Measurements from ENCODE around the gene NTM. TPM values are rescaled to one million over a fixed set of nuclear protein-coding genes. Genes with fewer than 3 reads are reported as not detected.
A peak's percentile ranks its signal among the peaks of the same experiment; 100 is the strongest.

NTM gene
- total and polyA plus RNA-seq, 2 donors from 2014 or later, result 0.92 to 10.3 TPM

DNA sequence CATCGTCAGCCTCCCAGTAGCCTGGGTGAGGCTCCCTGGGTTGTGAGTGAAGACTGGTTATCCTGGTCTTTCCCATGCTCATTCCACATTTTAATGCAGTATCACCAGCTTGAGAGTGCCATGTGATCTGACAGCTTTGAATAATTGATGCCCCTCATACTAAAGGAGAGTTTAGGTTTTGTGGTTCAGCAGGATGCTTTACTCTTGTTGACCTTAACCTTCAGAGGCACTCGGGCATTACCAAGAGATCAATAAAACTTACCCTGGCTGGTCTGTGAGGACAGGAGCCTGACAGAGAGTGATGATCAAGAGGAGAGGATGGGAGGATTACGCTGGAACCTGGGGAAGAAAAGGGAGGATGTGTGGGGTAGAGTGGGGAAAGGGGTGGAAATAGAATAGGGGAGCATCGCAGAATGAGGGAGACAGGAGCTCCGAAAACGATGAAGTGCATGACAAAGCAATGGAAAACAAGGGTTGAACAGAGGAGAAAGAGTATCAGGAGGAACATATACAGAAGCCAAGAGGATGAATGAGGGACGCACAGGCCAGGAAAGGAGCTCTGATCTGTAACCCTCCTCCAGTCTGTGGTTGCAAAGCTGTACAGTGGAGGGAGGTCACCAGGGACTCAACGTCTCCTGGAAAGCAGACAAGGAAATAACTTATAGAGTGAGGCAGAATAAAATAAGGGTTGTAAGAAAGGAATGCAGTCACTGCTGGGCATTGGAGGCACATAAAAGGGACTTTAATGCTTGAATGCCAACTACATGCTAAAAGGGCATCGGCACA, 594.5 kb downstream of the NTM start:
- TF ChIP-seq, protein P1, sequence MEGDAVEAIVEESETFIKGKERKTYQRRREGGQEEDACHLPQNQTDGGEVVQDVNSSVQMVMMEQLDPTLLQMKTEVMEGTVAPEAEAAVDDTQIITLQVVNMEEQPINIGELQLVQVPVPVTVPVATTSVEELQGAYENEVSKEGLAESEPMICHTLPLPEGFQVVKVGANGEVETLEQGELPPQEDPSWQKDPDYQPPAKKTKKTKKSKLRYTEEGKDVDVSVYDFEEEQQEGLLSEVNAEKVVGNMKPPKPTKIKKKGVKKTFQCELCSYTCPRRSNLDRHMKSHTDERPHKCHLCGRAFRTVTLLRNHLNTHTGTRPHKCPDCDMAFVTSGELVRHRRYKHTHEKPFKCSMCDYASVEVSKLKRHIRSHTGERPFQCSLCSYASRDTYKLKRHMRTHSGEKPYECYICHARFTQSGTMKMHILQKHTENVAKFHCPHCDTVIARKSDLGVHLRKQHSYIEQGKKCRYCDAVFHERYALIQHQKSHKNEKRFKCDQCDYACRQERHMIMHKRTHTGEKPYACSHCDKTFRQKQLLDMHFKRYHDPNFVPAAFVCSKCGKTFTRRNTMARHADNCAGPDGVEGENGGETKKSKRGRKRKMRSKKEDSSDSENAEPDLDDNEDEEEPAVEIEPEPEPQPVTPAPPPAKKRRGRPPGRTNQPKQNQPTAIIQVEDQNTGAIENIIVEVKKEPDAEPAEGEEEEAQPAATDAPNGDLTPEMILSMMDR (IDR thresholded peaks at IDR 0.05; ENCODE audit: borderline replicate concordance, extremely low read depth, insufficient read depth), result no peak
- intact Hi-C loops (cut with DNase I), result no loop called here

DNA sequence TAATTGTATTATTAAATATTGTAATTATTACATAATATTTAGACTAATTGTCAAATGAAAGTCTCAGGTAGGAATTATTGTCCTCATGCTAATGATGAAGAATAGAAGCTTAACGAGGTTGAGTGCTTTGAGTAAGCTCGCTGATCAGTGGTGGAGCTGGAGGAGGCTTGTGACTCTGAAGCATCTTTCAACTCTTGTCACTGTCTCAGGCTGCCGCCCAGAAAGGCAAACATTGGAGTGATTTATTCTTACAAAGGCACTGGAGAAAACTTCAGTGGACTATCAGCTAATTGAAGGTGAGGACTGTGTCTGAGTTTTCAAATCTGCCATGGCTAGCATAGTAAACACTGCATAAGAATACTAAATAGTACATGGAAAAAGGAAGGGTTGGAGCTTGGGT, 595.1 kb downstream of the NTM start:
- intact Hi-C loops (cut with DNase I), result no loop called here
- Histone ChIP-seq H3K4me1 (ENCODE audit: control insufficient read depth in 2 of 3, insufficient read depth in 2 of 3, low read depth in 1 of 3, low read length in 3 of 3) (no peaks in the 10 kb centered on the region), H3K9ac (ENCODE audit: low read length in 3 of 3) (no peak overlapping the region), H3K9me3 (ENCODE audit: control insufficient read depth in 2 of 3, insufficient read depth in 1 of 3, low read length in 3 of 3) (no peaks in the 10 kb centered on the region), H3K4me3 (ENCODE audit: low read length in 3 of 3) (no peak overlapping the region), H3K27ac (ENCODE audit: low read depth in 2 of 2, low read length in 2 of 2) (no peak overlapping the region), H3K36me3 (ENCODE audit: control insufficient read depth in 2 of 3, insufficient read depth in 3 of 3, low read length in 3 of 3) (no peaks in the 10 kb centered on the region), H3K27me3 (ENCODE audit: control insufficient read depth, insufficient read depth, low read length) (no peaks in the 10 kb centered on the region)
- peak in 3 of 5 donors; percentile 26 to 42 (median 41) for DNase-seq
- no peak for FAIRE-seq
- TF ChIP-seq, protein P1 (IDR thresholded peaks at IDR 0.05; ENCODE audit: borderline replicate concordance, extremely low read depth, insufficient read depth), result no peak

More for the DNA sequence above, 594.5 kb downstream of the NTM start:
- H3K27me3 ChIP-seq (ENCODE audit: control insufficient read depth, insufficient read depth, low read length), result no peaks in the 10 kb centered on the region
- no peaks in the 10 kb centered on the region for H3K9me3 ChIP-seq (ENCODE audit: control insufficient read depth in 2 of 3, insufficient read depth in 1 of 3, low read length in 3 of 3)
- no peak overlapping the region for H3K9ac ChIP-seq (ENCODE audit: low read length in 3 of 3)
- no peak for FAIRE-seq
- no peaks in the 10 kb centered on the region for H3K4me1 ChIP-seq (ENCODE audit: control insufficient read depth in 2 of 3, insufficient read depth in 2 of 3, low read depth in 1 of 3, low read length in 3 of 3)
- no peaks in the 10 kb centered on the region for H3K36me3 ChIP-seq (ENCODE audit: control insufficient read depth in 2 of 3, insufficient read depth in 3 of 3, low read length in 3 of 3)
- no peak overlapping the region for H3K4me3 ChIP-seq (ENCODE audit: low read length in 3 of 3)
- DNase-seq, result peak in 2 of 5 donors; percentile 23 to 33
- H3K27ac ChIP-seq (ENCODE audit: low read depth in 2 of 2, low read length in 2 of 2), result no peak overlapping the region

DNA sequence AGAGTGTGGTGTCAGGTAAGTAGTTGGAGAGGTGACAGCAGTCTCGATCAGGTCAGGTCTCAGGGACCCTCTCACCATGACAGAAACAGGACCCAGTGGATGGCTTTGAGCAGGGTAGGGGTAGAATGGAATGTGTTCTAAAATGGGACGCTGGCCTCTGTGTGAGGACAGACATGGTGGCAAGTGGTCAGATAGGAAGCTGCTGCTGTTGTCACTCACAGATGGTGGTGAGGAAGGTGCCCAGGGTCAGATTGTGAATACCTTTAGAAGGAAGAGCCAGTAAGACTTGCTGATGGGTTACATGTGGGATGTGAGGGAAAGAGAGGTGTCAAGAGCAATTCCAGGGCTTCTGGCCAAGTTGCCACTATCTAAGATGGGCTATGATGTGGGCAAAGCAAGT, 596.3 kb downstream of the NTM start:
- Histone ChIP-seq H3K27ac (ENCODE audit: low read depth in 2 of 2, low read length in 2 of 2) (no peak overlapping the region), H3K36me3 (ENCODE audit: control insufficient read depth in 2 of 3, insufficient read depth in 3 of 3, low read length in 3 of 3) (no peaks in the 10 kb centered on the region), H3K9me3 (ENCODE audit: control insufficient read depth in 2 of 3, insufficient read depth in 1 of 3, low read length in 3 of 3) (no peaks in the 10 kb centered on the region), H3K4me1 (ENCODE audit: control insufficient read depth in 2 of 3, insufficient read depth in 2 of 3, low read depth in 1 of 3, low read length in 3 of 3) (no peaks in the 10 kb centered on the region), H3K4me3 (ENCODE audit: low read length in 3 of 3) (no peak overlapping the region), H3K9ac (ENCODE audit: low read length in 3 of 3) (no peak overlapping the region), H3K27me3 (ENCODE audit: control insufficient read depth, insufficient read depth, low read length) (no peaks in the 10 kb centered on the region)
- FAIRE-seq, result no peak
- TF ChIP-seq, protein P1 (IDR thresholded peaks at IDR 0.05; ENCODE audit: borderline replicate concordance, extremely low read depth, insufficient read depth), result no peak
- DNase-seq, result no peak
- intact Hi-C loops (cut with DNase I), result no loop called here
